NCI-H2227 treated with DMSO at 0.1 percent for 48 hours (cell line): ENCODE results near the gene SEC22A.

Experiments used
- DNase-seq: peaks from one replicate; lab custom pipeline; 2025; lab: John Stamatoyannopoulos, UW

SEC22A gene

GRCh38 chr3:123263941-123264340 lies 62.2 kb downstream of the SEC22A start:
- DNase-seq = no peak

- DNase-seq = no peak
Measured at GRCh38 chr3:123267821-123268220, 66.1 kb downstream of the SEC22A start.

GRCh38 chr3:123270818-123271217 lies 69.1 kb downstream of the SEC22A start:
- DNase-seq = no peak

GRCh38 chr3:123271466-123272159 lies 69.9 kb downstream of the SEC22A start:
- no peak for DNase-seq

GRCh38 chr3:123272547-123272946 lies 70.8 kb downstream of the SEC22A start:
- DNase-seq = no peak

GRCh38 chr3:123275691-123276090 lies 73.9 kb downstream of the SEC22A start:
- no peak for DNase-seq

GRCh38 chr3:123276346-123277006 lies 74.7 kb downstream of the SEC22A start:
- DNase-seq = no peak

- no peak for DNase-seq
Measured at GRCh38 chr3:123277106-123277505, 75.4 kb downstream of the SEC22A start.

GRCh38 chr3:123278446-123278845 lies 76.7 kb downstream of the SEC22A start:
- DNase-seq = no peak

GRCh38 chr3:123279121-123279520 lies 77.4 kb downstream of the SEC22A start:
- DNase-seq = no peak

- no peak for DNase-seq
Measured at GRCh38 chr3:123281406-123281805, 79.7 kb downstream of the SEC22A start.

- DNase-seq = no peak
Measured at GRCh38 chr3:123281929-123282328, 80.2 kb downstream of the SEC22A start.

- DNase-seq = no peak
Measured at GRCh38 chr3:123282461-123282860, 80.7 kb downstream of the SEC22A start.

GRCh38 chr3:123283074-123283473 lies 81.3 kb downstream of the SEC22A start:
- DNase-seq = no peak

- DNase-seq = no peak
Measured at GRCh38 chr3:123283657-123284398, 82.1 kb downstream of the SEC22A start.

- no peak for DNase-seq
Measured at GRCh38 chr3:123284399-123285010, 82.8 kb downstream of the SEC22A start.

GRCh38 chr3:123285066-123285465 lies 83.3 kb downstream of the SEC22A start:
- DNase-seq = no peak

- no peak for DNase-seq
Measured at GRCh38 chr3:123285479-123285878, 83.7 kb downstream of the SEC22A start.

GRCh38 chr3:123285931-123286307 lies 84.2 kb downstream of the SEC22A start:
- DNase-seq = no peak

- no peak for DNase-seq
Measured at GRCh38 chr3:123286308-123287023, 84.7 kb downstream of the SEC22A start.

GRCh38 chr3:123287051-123287961 lies 85.6 kb downstream of the SEC22A start:
- DNase-seq = no peak
